GM11168 (cell line): ENCODE results near the gene SLC39A9.
"Not testable (repeated sequence)": the region's sequence is repeated elsewhere in the genome, so short reads cannot be mapped to it uniquely, and the experiment has no call there.

Experiments used
- in situ Hi-C: fragments of 300-500 bp; cut with MboI; formaldehyde crosslinking; loops from one replicate; pipeline ENCODE4 v1.12.0; 2022; ENCODE audit warnings: low sequenced_read_pairs; ENCODE audit not compliant: unreplicated experiment

SLC39A9 gene

GRCh38 chr14:69366761-69367160 is 31.7 kb upstream of the SLC39A9 start:
- in situ Hi-C loops, result no loop called here

- in situ Hi-C loops, result no loop called here
Observed at GRCh38 chr14:69368381-69368780, 30.1 kb upstream of the SLC39A9 start.

DNA sequence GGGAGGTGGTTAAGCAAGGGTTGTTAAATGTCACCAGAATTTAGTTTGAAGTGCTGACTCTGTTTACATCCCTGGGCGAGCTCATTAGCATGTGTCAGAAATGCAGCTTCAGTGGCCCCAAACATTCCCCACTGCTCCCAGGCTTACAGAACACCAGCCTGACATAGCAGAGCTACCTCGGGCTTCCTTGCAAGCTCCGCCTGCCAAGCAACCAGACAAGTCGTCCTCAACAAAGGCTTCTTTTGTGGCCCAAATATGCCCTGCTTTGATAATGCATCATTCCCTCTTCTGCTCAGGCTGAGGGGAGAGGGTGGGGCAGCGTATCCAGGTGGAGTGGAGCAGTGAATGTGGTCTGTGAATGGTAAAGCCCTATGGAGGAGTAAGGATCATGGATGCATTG is 28.4 kb upstream of the SLC39A9 start:
- in situ Hi-C loops, result no loop called here

GRCh38 chr14:69372146-69372545 is 26.3 kb upstream of the SLC39A9 start:
- in situ Hi-C loops, result no loop called here

DNA sequence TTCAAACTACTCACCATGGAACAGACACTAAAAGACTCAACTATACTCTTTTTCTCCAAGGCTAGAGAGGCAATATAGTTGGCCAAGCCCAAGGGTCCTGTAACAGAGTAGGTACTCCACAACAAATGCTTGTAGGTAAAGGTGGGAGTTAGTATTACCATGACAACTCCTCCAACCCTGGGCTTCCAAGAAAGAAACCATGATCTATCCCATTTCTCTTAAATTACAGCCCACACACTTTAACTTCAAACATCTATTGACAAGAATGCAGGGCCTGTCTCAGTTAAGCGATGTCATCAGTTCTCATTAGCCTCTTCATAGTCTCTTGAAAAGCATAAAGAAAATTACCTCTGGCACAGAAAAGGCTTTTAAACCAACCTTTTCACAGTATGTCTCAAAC is 25.4 kb upstream of the SLC39A9 start:
- in situ Hi-C loops, result no loop called here

GRCh38 chr14:69374235-69374634 is 24.3 kb upstream of the SLC39A9 start:
- in situ Hi-C loops, result no loop called here

DNA sequence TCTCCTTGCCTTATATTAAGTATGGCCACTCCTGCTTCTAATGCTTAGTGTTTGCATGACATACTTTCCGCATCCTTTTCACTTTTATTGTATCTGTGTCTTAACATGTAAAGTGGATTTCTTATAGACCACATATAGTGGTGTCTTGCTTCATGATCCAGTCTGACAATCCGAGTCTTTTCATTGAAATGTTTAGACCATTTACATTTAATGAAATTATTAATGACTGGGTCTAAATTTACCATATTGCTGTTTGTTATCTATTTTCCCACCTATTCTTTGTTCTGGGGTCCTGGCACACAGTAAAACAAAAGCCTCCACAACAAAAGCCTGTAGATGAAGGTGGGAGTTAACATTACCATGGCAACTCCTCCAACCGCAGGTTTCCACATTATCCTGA is 23.3 kb upstream of the SLC39A9 start:
- in situ Hi-C loops, result no loop called here

DNA sequence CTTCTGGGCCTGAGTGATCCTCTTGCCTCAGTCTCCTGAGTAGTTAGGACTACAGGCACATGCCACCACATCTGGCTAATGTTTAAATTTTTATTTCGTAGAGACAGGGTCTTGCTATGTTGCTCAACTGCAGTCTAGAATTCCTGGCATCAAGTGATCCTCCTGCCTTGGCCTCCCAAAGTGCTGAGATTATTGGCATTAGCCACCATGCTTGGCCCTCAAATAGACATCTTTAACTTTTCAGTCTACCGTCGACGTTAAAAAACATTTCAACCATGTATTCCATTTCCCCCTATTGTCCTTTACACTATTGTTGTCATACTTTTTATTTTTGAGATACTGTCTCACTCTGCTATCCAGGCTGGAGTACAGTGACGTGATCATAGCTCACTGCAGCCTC is 22.8 kb upstream of the SLC39A9 start:
- in situ Hi-C loops, result no loop called here

- in situ Hi-C loops, result no loop called here
Observed at GRCh38 chr14:69376439-69376838, 22.1 kb upstream of the SLC39A9 start.

DNA sequence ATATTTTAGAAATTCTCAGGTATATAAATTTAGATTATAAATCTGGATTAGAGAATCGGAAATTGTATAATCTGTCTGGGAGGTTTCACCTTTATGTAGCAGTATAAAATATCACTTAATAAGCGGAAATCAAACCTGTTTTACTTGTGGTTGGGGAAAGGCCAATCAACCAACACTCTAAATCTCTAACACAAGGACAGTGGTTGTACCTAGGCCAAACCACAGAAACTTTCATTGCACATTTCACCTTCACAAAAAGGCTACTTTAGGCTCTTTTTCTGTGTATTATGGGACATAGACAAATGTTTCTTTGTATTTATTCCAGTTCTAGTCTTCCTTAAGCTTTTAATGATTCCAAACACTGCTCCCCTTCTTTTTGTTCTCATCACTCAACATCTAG is 20.2 kb upstream of the SLC39A9 start:
- in situ Hi-C loops, result no loop called here

- in situ Hi-C loops, result no loop called here
Observed at GRCh38 chr14:69387311-69387710, 11.2 kb upstream of the SLC39A9 start.

- in situ Hi-C loops, result not testable (repeated sequence)
Observed at GRCh38 chr14:69391400-69391799, 7.1 kb upstream of the SLC39A9 start.

DNA sequence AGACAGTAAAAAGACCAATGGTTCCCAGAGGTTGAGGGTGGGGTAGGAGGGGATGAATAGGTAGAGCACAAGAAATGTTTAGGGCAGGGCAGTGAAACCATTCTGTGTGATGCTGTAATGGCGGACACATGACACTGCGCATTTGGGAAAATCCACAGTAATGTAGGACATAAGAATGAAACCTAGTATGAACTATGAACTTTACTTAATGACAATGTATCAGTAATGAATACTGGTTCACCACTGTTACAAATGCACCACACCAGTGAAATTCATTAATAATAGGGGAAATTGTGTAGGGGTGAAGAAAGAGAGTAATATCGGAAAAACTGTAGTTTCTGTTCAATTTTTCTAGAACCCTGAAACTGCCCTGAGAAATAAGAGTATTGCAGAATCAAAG is 6.0 kb upstream of the SLC39A9 start:
- in situ Hi-C loops, result no loop called here

GRCh38 chr14:69395929-69396328 is 2.6 kb upstream of the SLC39A9 start:
- in situ Hi-C loops, result no loop called here

DNA sequence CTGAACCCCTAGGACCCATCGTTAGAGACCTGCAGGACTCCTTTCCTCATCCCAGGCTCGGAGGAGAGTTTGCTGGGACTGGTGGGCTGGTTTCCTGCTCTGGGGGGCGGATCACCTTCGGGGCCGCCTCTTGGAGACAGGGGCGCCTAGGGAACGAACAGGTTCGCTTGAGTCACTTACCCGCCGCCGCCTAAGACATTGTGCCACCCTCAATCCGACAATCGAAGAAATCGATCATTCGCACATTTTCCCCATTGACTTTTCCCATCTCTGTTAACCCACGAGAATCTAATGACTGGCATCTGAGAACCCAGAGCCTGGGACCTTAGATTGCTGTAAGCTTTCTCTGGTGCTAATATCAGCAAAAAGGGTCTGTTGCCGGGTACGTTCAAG is 322 bp downstream of the SLC39A9 start:
- in situ Hi-C loops, result no loop called here

DNA sequence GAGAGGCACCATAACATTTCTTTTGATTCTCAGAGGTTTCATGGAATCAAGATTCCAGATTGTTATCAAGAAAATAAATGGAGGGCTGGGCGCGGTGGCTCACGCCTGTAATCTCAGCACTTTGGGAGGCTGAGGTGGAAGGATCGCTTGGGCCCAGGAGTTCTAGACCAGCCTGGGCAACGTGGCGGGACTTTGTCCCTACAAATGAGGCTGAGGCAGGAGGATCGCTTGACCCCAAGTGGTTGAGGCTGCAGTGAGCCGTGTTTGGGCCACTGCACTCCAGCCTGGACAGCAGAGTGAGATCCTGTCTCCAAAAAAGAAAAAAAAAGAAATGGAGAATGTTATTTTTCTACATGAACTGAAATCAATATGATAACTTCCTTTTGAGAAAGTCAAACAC is 1.3 kb downstream of the SLC39A9 start:
- in situ Hi-C loops, result no loop called here

DNA sequence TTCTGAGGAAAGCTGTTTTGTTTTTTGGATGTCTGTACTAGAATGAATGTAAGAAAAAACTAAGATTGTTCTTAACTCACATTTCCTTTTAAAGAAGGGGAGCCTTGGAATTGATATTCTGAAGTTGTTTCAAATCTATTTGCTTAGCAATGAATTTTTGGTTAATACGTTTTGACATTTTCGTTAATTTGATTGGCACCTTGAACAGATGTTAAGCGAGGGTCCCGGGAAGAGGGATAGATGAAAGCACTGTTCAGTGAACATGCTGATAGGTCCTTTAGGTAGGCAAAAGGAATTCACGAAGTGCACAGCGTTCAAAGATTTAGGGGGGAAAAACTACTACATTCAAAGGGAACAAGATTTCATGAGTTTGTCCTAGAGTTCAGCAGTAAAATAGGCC is 1.7 kb downstream of the SLC39A9 start:
- in situ Hi-C loops, result no loop called here

DNA sequence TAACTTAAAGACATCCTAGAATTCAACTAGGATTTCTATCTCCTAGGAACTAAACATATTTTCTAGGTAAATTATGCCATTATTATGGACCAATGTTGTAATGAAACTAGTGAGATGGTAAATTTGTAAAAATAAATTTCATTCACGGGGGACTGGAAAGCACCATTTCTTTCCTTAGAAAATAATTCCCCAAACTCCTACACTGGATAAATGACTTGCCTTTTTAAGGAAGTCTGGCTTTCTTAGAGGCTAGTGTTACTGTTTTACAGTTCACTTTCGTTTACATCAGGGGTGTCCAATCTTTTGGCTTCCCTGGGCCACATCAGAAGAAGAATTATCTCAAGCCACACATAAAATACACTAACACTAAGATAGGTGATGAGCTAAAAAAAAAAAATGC is 3.3 kb downstream of the SLC39A9 start:
- in situ Hi-C loops, result no loop called here

- in situ Hi-C loops, result no loop called here
Observed at GRCh38 chr14:69404478-69404877, 6.0 kb downstream of the SLC39A9 start.

DNA sequence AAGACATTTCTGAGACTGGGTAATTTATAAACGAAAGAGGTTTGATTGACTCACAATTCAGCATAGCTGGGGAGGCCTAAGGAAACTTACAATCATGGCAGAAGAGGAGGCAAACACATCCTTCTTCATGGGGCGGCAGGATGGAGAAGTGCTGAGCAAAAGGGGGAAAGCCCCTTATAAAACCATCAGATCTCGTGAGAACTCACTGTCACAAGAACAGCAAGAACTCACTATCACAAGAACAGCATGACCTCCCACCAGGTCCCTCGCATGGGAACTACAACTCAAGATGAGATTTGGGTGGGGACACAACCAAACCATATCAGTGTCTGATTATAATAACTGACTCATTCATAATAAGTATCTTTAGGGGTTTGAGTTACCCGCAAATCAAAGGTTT is 6.4 kb downstream of the SLC39A9 start:
- in situ Hi-C loops, result no loop called here

- in situ Hi-C loops, result no loop called here
Observed at GRCh38 chr14:69405762-69406161, 7.3 kb downstream of the SLC39A9 start.

DNA sequence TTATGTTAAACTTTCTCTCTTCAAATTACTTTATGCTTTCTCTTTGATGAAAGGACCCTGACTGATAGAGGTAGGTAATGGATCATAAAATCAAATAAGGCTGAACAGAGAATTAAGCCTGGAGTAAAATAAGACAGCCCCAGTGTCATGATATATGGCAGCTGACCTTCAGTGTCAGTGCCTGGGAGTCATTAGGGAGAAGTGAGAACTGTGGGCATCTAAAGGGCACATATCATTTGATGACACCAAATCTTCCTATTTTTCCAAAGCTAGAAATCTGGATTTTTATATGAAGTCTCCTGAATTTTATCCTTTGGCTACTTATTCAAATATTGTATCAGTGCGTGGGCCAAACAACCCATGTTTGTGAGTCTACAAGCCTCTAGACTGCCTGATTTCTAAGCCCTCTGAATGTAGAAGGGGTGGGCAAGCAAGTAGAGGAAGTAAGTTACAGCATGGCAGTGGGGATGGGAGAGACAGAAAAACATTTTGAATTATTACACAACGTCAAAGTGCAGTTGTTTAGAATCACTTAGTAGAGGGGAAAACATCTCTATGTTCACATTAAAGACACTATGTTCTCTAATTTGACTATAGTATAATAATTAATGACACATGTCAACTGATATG is 10.0 kb downstream of the SLC39A9 start:
- in situ Hi-C loops, result no loop called here

DNA sequence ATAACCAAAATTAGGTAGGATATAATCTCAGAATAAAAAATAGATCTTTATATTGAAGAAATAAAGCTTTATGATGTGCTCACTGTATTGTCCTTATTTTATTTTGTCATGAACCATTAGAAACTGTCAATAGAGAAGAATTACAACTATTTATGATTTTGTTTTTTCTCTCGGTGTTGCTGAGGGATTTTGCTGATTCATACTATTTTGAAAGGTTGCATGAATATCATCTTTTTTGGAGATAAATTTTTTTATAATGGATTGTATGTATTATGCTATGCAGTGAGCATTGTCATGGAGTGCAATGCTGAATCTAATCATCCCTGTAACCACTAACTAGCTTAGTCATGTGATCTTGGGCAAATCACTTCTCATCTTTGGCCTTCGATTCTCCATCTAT is 15.0 kb downstream of the SLC39A9 start:
- in situ Hi-C loops, result no loop called here
